SK-N-SH treated with all-trans-retinoic acid at 6 μM for 48 hours (cell line): Measurements from ENCODE around the gene PDE3A.

Experiments
- ATAC-seq: fragments of 200-7000 bp; cut with Tn5 transposase; 3 replicates; pipeline ENCODE4 v1.9.1; 2020; ENCODE audit warnings: mild to moderate bottlenecking, moderate library complexity
- ARNTL ChIP-seq: fragments of 450-650 bp; formaldehyde crosslinking; IDR thresholded peaks from 2 replicates; pipeline ENCODE4 v1.5.0; 2020; ENCODE audit warnings: low read depth, mild to moderate bottlenecking, moderate library complexity, borderline replicate concordance
- BACH2 ChIP-seq: fragments of 250-450 bp; sonication (Bioruptor Pico); IDR thresholded peaks from 2 replicates; pipeline ENCODE4 v1.9.0; 2021; ENCODE audit warnings: mild to moderate bottlenecking, borderline replicate concordance
- CSDC2 ChIP-seq: fragments of 250-450 bp; sonication (Bioruptor Pico); IDR thresholded peaks from 2 replicates; pipeline ENCODE4 v1.5.0; 2020; ENCODE audit warnings: mild to moderate bottlenecking, moderate library complexity
- GLIS3 ChIP-seq: fragments of 250-450 bp; sonication (Bioruptor Pico); IDR thresholded peaks from 2 replicates; pipeline ENCODE4 v1.5.0; 2020; ENCODE audit warnings: mild to moderate bottlenecking, moderate library complexity
- ISL1 ChIP-seq: fragments of 250-450 bp; sonication (Bioruptor Pico); IDR thresholded peaks from 2 replicates; pipeline ENCODE4 v2.1.2; 2022; ENCODE audit warnings: mild to moderate bottlenecking, moderate library complexity
- OSR1 ChIP-seq: fragments of 250-450 bp; sonication (Bioruptor Pico); IDR thresholded peaks from 2 replicates; pipeline ENCODE4 v1.8.0; 2022; ENCODE audit warnings: moderate library complexity, mild to moderate bottlenecking, inconsistent platforms
- PPARA ChIP-seq: fragments of 250-450 bp; sonication (Bioruptor Pico); IDR thresholded peaks from 2 replicates; pipeline ENCODE4 v1.5.0; 2020; ENCODE audit warnings: mild to moderate bottlenecking, borderline replicate concordance
- RARB ChIP-seq: fragments of 250-450 bp; sonication (Bioruptor Pico); IDR thresholded peaks from 2 replicates; pipeline ENCODE4 v1.8.0; 2021; ENCODE audit warnings: mild to moderate bottlenecking, moderate library complexity
- SNAI2 ChIP-seq: fragments of 250-450 bp; sonication (Bioruptor Pico); IDR thresholded peaks from 2 replicates; pipeline ENCODE4 v1.5.0; 2020; ENCODE audit warnings: mild to moderate bottlenecking, moderate library complexity
- TCF4 ChIP-seq: fragments of 250-450 bp; sonication (Bioruptor Pico); IDR thresholded peaks from 2 replicates; pipeline ENCODE4 v1.8.0; 2021; ENCODE audit warnings: mild to moderate bottlenecking, moderate library complexity, borderline replicate concordance
- ZC3H10 ChIP-seq: fragments of 250-450 bp; sonication (Bioruptor Pico); IDR thresholded peaks from 2 replicates; pipeline ENCODE4 v1.5.1; 2021; ENCODE audit warnings: mild to moderate bottlenecking, moderate library complexity
- ZFP30 ChIP-seq: fragments of 450-650 bp; formaldehyde crosslinking; IDR thresholded peaks from 2 replicates; pipeline ENCODE4 v1.5.0; 2022; ENCODE audit warnings: mild to moderate bottlenecking, moderate library complexity
- ZNF70 ChIP-seq: fragments of 450-650 bp; formaldehyde crosslinking; IDR thresholded peaks from 2 replicates; pipeline ENCODE4 v1.5.0; 2020; ENCODE audit warnings: mild to moderate bottlenecking, moderate library complexity
- ZNF8 ChIP-seq: fragments of 450-650 bp; formaldehyde crosslinking; IDR thresholded peaks from 2 replicates; pipeline ENCODE4 v1.5.0; 2020; ENCODE audit warnings: mild to moderate bottlenecking, moderate library complexity
- TF ChIP-seq, protein P1 (sequence below): fragments of 250-450 bp; sonication (Bioruptor Pico); IDR thresholded peaks from 2 replicates; pipeline ENCODE4 v1.5.1; 2020; ENCODE audit warnings: low read depth, mild to moderate bottlenecking, moderate library complexity
- TF ChIP-seq, protein P2 (sequence below): fragments of 250-450 bp; sonication (Bioruptor Pico); IDR thresholded peaks from 2 replicates; pipeline ENCODE4 v1.5.0; 2020; ENCODE audit warnings: mild to moderate bottlenecking, moderate library complexity
- TF ChIP-seq, protein P3 (sequence below): fragments of 250-450 bp; sonication (Bioruptor Pico); IDR thresholded peaks from 2 replicates; pipeline ENCODE4 v1.5.1; 2021; ENCODE audit warnings: mild to moderate bottlenecking, moderate library complexity
- TF ChIP-seq, protein P4 (sequence below): fragments of 250-450 bp; sonication (Bioruptor Pico); IDR thresholded peaks from 2 replicates; pipeline ENCODE4 v1.8.0; 2021; ENCODE audit warnings: low read depth, mild to moderate bottlenecking, moderate library complexity, borderline replicate concordance
- TF ChIP-seq, protein P5 (sequence below): fragments of 250-450 bp; sonication (Bioruptor Pico); IDR thresholded peaks from 2 replicates; pipeline ENCODE4 v1.8.0; 2020; ENCODE audit warnings: mild to moderate bottlenecking, moderate library complexity, borderline replicate concordance

The PDE3A gene

DNA sequence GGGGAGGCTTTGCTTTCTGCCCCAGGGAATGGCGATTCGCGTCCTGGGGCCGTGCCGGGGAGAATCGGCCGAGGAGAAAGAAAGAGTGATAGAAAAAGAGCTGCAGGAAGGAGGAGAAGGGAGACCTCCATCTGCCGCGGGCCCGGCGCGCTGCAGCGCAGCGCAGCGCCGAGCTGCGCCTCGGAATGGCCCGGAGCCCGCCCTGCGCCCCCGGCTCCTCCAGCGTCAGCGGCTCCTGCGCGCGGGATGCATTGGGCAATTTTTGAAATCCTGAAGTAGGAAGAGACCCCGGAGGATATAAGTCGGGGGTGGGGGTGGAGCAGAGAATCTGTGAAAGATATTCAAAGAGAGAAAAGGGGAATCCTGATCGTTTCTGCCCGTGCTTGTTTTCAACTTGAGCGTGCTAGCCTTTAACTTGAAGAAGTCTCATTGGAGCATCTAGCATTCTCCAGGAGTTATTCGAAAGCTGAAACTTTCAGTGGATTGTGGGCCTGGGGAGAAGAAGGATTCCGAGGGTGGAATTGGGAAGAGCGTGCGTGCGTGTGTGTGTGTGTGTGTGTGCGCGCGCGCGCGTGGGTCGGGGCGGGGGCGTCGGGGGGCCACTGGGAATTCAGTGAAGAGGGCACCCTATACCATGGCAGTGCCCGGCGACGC, 441 bp downstream of the PDE3A start:
- peak; percentile 60 for ATAC-seq
- no peak for TF ChIP-seq OSR1
- TF ChIP-seq, protein P1, sequence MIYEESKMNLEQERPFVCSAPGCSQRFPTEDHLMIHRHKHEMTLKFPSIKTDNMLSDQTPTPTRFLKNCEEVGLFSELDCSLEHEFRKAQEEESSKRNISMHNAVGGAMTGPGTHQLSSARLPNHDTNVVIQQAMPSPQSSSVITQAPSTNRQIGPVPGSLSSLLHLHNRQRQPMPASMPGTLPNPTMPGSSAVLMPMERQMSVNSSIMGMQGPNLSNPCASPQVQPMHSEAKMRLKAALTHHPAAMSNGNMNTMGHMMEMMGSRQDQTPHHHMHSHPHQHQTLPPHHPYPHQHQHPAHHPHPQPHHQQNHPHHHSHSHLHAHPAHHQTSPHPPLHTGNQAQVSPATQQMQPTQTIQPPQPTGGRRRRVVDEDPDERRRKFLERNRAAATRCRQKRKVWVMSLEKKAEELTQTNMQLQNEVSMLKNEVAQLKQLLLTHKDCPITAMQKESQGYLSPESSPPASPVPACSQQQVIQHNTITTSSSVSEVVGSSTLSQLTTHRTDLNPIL (CRISPR knock-in tag), result no peak
- TF ChIP-seq ZNF70 (CRISPR knock-in tag), result no peak
- TF ChIP-seq CSDC2, result no peak
- TF ChIP-seq, protein P2, sequence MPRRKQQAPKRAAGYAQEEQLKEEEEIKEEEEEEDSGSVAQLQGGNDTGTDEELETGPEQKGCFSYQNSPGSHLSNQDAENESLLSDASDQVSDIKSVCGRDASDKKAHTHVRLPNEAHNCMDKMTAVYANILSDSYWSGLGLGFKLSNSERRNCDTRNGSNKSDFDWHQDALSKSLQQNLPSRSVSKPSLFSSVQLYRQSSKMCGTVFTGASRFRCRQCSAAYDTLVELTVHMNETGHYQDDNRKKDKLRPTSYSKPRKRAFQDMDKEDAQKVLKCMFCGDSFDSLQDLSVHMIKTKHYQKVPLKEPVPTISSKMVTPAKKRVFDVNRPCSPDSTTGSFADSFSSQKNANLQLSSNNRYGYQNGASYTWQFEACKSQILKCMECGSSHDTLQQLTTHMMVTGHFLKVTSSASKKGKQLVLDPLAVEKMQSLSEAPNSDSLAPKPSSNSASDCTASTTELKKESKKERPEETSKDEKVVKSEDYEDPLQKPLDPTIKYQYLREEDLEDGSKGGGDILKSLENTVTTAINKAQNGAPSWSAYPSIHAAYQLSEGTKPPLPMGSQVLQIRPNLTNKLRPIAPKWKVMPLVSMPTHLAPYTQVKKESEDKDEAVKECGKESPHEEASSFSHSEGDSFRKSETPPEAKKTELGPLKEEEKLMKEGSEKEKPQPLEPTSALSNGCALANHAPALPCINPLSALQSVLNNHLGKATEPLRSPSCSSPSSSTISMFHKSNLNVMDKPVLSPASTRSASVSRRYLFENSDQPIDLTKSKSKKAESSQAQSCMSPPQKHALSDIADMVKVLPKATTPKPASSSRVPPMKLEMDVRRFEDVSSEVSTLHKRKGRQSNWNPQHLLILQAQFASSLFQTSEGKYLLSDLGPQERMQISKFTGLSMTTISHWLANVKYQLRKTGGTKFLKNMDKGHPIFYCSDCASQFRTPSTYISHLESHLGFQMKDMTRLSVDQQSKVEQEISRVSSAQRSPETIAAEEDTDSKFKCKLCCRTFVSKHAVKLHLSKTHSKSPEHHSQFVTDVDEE, result no peak
- no peak for TF ChIP-seq ZNF8
- no peak for TF ChIP-seq GLIS3 (CRISPR knock-in tag)
- TF ChIP-seq, protein P3, sequence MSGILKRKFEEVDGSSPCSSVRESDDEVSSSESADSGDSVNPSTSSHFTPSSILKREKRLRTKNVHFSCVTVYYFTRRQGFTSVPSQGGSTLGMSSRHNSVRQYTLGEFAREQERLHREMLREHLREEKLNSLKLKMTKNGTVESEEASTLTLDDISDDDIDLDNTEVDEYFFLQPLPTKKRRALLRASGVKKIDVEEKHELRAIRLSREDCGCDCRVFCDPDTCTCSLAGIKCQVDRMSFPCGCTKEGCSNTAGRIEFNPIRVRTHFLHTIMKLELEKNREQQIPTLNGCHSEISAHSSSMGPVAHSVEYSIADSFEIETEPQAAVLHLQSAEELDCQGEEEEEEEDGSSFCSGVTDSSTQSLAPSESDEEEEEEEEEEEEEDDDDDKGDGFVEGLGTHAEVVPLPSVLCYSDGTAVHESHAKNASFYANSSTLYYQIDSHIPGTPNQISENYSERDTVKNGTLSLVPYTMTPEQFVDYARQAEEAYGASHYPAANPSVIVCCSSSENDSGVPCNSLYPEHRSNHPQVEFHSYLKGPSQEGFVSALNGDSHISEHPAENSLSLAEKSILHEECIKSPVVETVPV, result no peak
- TF ChIP-seq BACH2 (CRISPR knock-in tag), result no peak
- TF ChIP-seq, protein P4, sequence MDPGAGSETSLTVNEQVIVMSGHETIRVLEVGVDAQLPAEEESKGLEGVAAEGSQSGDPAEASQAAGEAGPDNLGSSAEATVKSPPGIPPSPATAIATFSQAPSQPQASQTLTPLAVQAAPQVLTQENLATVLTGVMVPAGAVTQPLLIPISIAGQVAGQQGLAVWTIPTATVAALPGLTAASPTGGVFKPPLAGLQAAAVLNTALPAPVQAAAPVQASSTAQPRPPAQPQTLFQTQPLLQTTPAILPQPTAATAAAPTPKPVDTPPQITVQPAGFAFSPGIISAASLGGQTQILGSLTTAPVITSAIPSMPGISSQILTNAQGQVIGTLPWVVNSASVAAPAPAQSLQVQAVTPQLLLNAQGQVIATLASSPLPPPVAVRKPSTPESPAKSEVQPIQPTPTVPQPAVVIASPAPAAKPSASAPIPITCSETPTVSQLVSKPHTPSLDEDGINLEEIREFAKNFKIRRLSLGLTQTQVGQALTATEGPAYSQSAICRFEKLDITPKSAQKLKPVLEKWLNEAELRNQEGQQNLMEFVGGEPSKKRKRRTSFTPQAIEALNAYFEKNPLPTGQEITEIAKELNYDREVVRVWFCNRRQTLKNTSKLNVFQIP, result no peak
- TF ChIP-seq TCF4 (CRISPR knock-in tag), result no peak
- no peak for TF ChIP-seq ISL1 (CRISPR knock-in tag)
- TF ChIP-seq ZC3H10 (CRISPR knock-in tag), result no peak
- TF ChIP-seq, protein P5, sequence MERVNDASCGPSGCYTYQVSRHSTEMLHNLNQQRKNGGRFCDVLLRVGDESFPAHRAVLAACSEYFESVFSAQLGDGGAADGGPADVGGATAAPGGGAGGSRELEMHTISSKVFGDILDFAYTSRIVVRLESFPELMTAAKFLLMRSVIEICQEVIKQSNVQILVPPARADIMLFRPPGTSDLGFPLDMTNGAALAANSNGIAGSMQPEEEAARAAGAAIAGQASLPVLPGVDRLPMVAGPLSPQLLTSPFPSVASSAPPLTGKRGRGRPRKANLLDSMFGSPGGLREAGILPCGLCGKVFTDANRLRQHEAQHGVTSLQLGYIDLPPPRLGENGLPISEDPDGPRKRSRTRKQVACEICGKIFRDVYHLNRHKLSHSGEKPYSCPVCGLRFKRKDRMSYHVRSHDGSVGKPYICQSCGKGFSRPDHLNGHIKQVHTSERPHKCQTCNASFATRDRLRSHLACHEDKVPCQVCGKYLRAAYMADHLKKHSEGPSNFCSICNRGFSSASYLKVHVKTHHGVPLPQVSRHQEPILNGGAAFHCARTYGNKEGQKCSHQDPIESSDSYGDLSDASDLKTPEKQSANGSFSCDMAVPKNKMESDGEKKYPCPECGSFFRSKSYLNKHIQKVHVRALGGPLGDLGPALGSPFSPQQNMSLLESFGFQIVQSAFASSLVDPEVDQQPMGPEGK, result no peak

DNA sequence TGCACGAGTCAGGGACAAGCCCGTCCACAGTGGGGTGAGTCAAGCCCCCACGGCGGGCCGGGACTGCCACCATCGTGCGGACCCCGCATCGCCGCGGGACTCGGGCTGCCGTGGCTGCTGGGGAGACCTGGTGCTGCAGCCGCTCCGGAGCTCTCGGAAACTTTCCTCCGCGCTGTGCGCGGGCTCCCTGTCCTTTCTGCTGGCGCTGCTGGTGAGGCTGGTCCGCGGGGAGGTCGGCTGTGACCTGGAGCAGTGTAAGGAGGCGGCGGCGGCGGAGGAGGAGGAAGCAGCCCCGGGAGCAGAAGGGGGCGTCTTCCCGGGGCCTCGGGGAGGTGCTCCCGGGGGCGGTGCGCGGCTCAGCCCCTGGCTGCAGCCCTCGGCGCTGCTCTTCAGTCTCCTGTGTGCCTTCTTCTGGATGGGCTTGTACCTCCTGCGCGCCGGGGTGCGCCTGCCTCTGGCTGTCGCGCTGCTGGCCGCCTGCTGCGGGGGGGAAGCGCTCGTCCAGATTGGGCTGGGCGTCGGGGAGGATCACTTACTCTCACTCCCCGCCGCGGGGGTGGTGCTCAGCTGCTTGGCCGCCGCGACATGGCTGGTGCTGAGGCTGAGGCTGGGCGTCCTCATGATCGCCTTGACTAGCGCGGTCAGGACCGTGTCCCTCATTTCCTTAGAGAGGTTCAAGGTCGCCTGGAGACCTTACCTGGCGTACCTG, 1.1 kb downstream of the PDE3A start:
- ATAC-seq, result peak; percentile 77
- TF ChIP-seq SNAI2 (CRISPR knock-in tag) (no peak), ZNF70 (CRISPR knock-in tag) (no peak), ZC3H10 (CRISPR knock-in tag) (no peak), RARB (CRISPR knock-in tag) (no peak), OSR1 (no peak), CSDC2 (no peak), PPARA (CRISPR knock-in tag) (no peak), ISL1 (CRISPR knock-in tag) (no peak), ZFP30 (CRISPR knock-in tag) (no peak), ARNTL (no peak)
- TF ChIP-seq, protein P1 (CRISPR knock-in tag), result no peak
- TF ChIP-seq, protein P4, result no peak
- TF ChIP-seq, protein P3, result no peak
- TF ChIP-seq, protein P2, result no peak
